ENCODE results near the gene PRXL2B. TPM values are rescaled to one million over a fixed set of nuclear protein-coding genes. Genes with fewer than 3 reads are reported as not detected.

Gene PRXL2B
- total and polyA plus RNA-seq, 2 experiments from 2014 or later, result 25.5 to 44.0 TPM

- no peak for TF ChIP-seq JUNB (IDR thresholded peaks at IDR 0.05; ENCODE audit: unreplicated experiment)
- no peak for TF ChIP-seq POLR2AphosphoS5 (IDR thresholded peaks at IDR 0.05; ENCODE audit: low read depth)
- TF ChIP-seq CREB1 (CRISPR knock-in tag; IDR thresholded peaks at IDR 0.05; ENCODE audit: low read depth), result no peak
- TF ChIP-seq EZH2phosphoT487 (IDR thresholded peaks at IDR 0.05; ENCODE audit: unreplicated experiment), result no peak
- no peak for TF ChIP-seq NANOG (IDR thresholded peaks at IDR 0.05; ENCODE audit: borderline replicate concordance)
- no peak for TF ChIP-seq ZNF331 (CRISPR knock-in tag; IDR thresholded peaks at IDR 0.05; ENCODE audit: low read depth)
- TF ChIP-seq CTCF (conservative IDR thresholded peaks at IDR 0.05; ENCODE audit: low read depth in 2 of 2), result no peak
- no peak for TF ChIP-seq REST (IDR thresholded peaks at IDR 0.05; ENCODE audit: unreplicated experiment)
Observed at GRCh38 chr1:2636733-2637132, 50.2 kb downstream of the PRXL2B start (continued).

- peaks cover 17% of the 10 kb centered on the region for H3K36me3 Mint-ChIP-seq (ENCODE audit: low read depth)
- Histone ChIP-seq H3K9me2 (ENCODE audit: insufficient read depth) (no peaks in the 10 kb centered on the region), H3K4me2 (no peak overlapping the region), H3K4me1 (ENCODE audit: insufficient read depth) (peaks cover 8% of the 10 kb centered on the region), H3K27me3 (ENCODE audit: insufficient read depth) (peaks cover 22% of the 10 kb centered on the region), H3K79me2 (replicated peaks; ENCODE audit: insufficient read depth) (no peaks in the 10 kb centered on the region), H3F3A (replicated peaks; ENCODE audit: low read depth) (no peaks in the 10 kb centered on the region), H3K36me3 (ENCODE audit: insufficient read depth) (no peaks in the 10 kb centered on the region), H3K27ac (ENCODE audit: low read depth) (no peak overlapping the region), H3K4me3 (no peak overlapping the region), H4K20me1 (replicated peaks; ENCODE audit: insufficient read depth) (0 out of 2 replicates have a peak, but pooled peaks cover 2% of the 10 kb centered on the region), H2AFZ (no peak overlapping the region)
- H3K4me1 Mint-ChIP-seq, result peaks cover 10% of the 10 kb centered on the region
- no peak for DNase-seq (ENCODE audit: low spot score)
- ATAC-seq, result no peak
- H3K4me3 Mint-ChIP-seq, result no peak overlapping the region
- H3K9me3 Mint-ChIP-seq, result peaks cover 32% of the 10 kb centered on the region
- peaks cover 28% of the 10 kb centered on the region for H3K27me3 Mint-ChIP-seq (ENCODE audit: insufficient read depth, low read depth, poor library complexity)
- no peak overlapping the region for H3K27ac Mint-ChIP-seq
- TF ChIP-seq JUNB (IDR thresholded peaks at IDR 0.05; ENCODE audit: unreplicated experiment) (no peak), EZH2 (IDR thresholded peaks at IDR 0.05; ENCODE audit: low read depth, unreplicated experiment) (no peak), CTCF (conservative IDR thresholded peaks at IDR 0.05; ENCODE audit: low read depth in 2 of 2) (no peak), CREB1 (CRISPR knock-in tag; IDR thresholded peaks at IDR 0.05; ENCODE audit: low read depth) (no peak), REST (IDR thresholded peaks at IDR 0.05; ENCODE audit: unreplicated experiment) (no peak), ZNF331 (CRISPR knock-in tag; IDR thresholded peaks at IDR 0.05; ENCODE audit: low read depth) (no peak), POLR2AphosphoS5 (IDR thresholded peaks at IDR 0.05; ENCODE audit: low read depth) (no peak), ZNF114 (CRISPR knock-in tag; IDR thresholded peaks at IDR 0.05) (no peak), EZH2phosphoT487 (IDR thresholded peaks at IDR 0.05; ENCODE audit: unreplicated experiment) (no peak)
Observed at GRCh38 chr1:2637442-2638145, 51.0 kb downstream of the PRXL2B start.
